Stimulated activated naive CD8-positive, alpha-beta T cell treated with anti-CD3 and anti-CD28 coated beads, Interleukin-15, Interleukin-2, amounts not matched to agents 100 U/mL and 50 U/mL, for 24 hours (primary cell): ENCODE data around the gene DDI2.

Experiments used
- ATAC-seq: fragments of 150-1000 bp; cut with Tn5 transposase; one replicate; pipeline ENCODE4 v1.10.0; 2021
- DNase-seq: peaks from one replicate; pipeline ENCODE4 v3.0.0; 2021

DDI2 gene

DNA sequence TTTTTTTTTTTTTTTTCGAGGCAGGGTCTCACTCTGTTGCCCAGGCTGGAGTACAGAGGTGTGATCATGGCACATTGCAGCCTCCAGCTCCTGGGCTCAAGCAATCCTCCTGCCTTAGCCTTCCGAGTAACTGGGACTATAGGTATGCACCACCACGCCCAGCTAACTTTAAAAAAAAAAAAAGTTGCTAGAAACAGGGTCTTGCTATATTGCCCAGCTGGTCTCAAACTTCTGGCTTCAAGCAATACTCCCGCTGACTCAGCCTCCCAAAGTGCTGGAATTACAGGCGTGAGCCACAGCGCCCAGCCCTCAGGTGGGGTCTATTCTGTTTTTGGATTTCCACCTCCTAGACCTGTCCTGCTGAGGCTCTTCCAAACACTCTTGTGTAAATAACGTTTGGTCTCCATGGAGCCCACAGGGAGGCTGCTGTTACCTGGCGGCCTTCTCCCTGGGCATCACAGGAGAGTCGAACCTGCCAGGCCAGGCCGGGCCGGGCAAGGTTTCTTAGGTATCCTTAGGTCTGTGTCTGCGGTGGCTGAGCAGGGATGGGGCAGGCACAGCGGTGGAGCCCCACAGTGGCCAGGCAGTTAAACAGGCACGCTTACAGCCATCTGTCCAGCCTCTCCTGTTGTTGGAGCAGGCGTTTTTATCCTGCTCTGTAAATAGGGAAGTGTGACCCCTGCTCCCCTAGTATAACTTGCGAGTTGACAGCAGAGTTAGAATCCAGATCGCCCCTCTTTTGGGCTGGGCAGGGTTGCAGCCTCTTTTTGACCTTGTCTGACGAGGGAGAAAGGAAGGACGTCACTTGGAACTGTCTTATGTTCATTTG lies 85.7 kb downstream of the DDI2 start:
- ATAC-seq: no peak

DNA sequence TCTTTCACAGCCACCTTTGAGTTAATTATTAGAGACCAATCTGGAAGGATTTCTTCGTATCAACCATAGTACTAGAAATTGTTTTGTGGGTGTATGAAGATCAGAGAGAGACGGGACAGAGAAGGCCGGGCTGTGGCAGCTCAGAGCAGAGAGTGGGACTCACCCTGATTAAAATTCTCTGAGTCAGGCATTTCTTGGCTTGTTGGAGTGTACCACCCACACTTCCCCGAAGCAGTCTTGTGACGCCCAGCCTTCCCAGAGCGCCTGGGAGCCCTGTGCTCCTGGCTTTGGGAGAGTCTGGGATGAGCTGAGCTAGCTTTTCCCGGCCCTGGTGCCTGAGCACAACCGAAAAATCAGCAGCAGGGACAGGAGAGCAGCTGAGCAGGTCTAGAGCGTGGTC lies 86.3 kb downstream of the DDI2 start:
- DNase-seq: no peak

More for the DNA sequence above, 85.7 kb downstream of the DDI2 start:
- no peak for DNase-seq

DNA sequence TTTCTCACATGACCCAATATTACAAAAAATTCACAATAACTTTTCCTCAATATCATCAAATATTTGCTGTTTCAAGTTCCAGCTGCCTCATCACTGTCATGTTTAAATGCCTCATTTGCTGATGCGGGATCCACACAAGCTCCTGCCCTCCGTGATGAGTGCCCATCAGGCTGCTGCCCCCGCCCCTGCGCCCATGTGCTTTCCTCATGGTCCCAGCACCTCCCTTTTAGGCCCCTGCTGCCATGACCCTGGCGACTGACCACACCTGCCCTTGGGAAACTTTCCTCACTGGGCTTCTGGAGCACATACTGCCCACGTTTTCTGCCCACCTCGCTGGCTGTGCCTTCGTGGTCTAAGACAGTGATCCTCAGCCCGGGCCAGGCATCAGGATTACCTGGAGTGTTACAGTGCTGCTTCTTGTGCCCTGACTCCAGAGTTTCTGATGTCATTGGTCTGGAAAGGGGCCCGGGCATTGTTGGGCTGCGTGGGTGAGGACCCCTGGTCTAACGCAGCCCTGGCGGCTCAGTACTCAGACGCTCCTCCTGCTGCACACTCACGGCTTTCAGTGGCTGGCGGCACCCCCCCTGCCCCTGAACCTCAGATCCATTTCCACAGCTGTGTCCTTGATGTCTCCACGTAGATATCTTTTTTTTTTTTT lies 87.4 kb downstream of the DDI2 start:
- no peak for ATAC-seq
- DNase-seq: no peak

More for the DNA sequence above, 86.3 kb downstream of the DDI2 start:
- ATAC-seq: no peak

DNA sequence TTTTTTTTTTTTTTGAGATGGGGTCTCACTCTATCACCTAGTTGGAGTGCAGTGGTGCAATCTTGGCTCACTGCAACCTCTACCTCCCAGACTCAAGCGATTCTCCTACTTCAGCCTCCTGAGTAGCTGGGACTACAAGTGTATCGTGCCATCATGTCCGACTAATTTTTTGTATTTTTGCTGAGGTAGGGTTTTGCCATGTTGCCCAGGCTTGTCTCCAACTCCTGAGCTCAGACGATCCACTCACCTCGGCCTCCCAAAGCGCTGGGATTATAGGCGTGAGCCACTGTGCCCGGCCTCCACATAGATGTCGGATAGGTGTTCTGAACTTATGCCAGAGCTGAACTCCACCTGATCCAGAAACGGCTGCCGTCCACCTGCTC lies 87.9 kb downstream of the DDI2 start:
- ATAC-seq: no peak
- DNase-seq: no peak

DNA sequence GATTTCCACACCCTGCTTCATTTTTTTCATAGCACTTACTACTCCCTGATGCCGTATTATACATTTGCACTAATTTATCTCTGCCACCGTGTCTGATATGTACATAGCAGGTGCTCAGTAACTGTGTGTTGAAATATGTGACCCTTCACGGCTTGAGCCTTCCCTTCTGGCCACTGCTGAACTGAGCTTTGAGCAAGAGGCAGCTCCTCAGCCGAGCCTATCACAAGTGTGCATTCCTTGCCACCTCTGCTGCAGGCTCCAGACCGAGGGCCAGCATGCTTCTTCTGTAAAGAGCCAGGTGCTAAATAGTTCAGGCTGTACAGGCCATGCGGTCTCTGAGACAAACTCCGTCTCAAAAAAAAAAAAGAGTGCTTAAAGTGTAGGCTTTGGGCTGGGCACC lies 89.5 kb downstream of the DDI2 start:
- DNase-seq: no peak
- no peak for ATAC-seq

DNA sequence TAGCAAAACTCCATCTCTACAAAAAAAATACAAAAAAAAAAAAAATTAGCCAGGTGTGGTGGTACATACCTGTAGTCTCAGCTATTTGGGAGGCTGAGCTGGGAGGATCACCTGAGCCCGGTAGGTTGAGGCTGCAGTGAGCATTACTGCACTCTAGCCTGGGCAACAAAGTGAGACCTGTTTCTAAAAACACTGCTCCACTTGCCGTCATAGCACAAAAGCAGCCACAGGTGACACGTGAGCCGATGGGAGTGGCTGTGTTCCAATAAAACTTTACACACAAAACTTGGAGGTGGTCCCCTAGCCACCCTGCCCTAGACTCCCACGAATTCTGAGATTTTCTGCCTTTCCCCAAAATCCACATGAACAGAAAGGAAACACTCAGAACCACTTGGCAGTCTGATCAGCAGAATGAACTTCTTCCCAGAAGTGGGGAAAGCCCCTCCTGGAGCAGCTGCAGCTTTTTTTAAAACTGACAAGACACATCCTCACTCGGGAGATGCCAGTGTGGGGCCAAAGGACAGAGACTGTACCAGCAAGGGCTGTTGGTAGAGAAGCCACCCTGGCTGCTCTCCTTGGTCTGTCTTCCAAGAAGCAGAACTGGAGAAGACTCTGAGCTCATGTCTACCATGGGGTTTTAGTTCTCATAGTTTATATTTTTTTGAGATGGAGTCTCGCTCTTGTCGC lies 90.1 kb downstream of the DDI2 start:
- ATAC-seq: no peak

DNA sequence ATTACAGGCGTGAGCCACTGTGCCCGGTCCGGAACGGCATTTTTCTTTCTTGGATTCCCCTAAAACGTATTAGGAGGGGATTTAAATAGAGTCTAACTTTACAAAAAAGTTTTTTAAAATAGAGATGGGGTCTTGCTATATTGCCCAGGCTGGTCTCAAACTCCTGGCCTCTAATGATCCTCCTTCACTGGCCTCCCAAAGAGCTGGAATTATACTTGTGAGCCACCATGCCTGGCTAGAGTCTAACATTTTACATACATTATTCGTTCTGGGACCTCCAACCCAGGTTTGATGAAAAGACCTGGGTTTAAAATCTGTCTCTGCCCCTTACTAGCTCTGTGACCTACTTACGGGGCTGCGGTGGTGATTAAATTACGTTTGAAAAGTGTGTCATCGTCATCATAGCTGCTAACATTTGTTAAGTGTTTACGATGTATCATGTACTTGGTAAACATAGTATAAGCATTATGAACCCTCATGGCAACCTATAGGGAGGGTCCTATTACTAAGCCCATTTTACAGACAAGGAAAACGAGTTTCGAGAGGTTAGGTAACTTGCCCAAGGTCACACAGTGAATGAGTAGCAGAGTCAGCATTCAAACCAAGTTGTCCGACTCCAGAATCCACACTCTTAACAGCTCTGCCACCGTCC lies 91.4 kb downstream of the DDI2 start:
- DNase-seq: no peak
- no peak for ATAC-seq

More for the DNA sequence above, 90.1 kb downstream of the DDI2 start:
- no peak for DNase-seq

DNA sequence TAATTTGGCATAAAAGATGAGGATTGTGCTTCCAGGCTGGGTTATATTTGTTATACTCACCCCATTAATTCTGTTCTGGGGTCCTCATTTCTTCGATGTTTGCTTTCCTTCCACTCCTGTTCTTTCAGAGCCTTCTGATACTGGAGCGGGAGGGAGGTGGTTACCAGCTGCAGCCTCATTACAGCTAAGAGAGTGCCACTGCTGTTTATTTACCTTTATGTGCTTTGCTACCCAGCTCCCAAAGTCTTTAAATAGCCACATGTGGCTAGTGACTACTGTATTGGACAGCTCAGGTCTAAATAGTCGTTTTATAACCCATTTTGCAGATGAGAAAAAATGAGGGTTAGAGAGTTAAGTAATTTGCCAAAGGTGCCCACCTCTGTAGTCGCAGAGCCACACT lies 92.0 kb downstream of the DDI2 start:
- ATAC-seq (no peak), DNase-seq (no peak)

DNA sequence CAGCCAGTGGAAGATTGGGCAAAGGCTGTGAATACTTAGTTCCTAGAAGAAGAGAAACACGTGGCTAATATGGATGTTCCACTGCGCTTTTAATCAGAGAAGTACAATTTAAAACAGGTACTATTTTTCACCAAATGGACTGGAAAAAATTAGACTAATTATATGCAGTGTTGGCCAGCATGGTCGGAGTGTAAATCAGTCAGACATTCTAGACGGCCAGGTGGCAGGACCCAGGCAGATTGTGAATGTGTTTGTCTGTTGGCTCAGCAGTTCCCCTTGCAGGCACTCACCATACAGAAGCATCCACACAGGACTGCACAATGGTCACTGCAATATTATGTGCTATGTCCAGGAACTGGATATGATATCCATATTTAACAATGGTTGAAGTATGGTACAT lies 94.9 kb downstream of the DDI2 start:
- DNase-seq (no peak), ATAC-seq (peak; percentile 52)

DNA sequence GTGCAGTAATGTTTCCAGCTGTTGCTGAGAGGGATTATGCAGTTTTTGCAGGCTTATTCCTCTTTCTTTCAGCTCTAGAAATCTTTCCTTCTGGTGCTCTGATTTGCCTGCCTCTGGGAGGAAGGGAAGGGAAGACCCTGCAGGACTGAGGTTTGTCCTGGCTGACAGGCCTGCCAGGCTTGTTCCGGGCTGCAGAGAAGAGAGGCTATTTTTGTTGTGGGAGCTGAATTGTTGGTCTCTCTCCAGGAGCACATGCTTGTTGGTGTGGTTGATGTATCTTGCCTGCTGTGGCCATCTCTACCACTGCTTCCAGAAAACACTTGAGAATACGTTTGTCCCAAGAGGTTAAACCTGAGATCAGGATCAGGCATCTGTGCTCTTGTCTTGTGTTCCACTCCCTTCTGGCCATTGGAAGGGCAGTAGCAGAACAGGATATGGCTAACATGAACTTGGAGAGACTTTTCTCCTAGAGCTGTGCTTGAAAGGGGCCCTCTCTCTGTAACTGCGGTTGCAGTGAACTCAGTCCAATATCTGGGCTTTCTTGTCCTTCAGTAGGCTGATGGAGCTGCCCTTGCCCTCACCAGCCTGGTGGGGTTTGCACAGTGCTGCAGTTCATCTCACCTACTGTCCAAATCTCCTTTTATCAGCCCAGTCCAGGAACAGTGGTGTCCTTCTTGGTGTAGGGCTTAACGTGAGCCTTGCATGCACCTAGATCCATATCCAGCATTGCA lies 97.3 kb downstream of the DDI2 start:
- ATAC-seq: no peak
- no peak for DNase-seq

DNA sequence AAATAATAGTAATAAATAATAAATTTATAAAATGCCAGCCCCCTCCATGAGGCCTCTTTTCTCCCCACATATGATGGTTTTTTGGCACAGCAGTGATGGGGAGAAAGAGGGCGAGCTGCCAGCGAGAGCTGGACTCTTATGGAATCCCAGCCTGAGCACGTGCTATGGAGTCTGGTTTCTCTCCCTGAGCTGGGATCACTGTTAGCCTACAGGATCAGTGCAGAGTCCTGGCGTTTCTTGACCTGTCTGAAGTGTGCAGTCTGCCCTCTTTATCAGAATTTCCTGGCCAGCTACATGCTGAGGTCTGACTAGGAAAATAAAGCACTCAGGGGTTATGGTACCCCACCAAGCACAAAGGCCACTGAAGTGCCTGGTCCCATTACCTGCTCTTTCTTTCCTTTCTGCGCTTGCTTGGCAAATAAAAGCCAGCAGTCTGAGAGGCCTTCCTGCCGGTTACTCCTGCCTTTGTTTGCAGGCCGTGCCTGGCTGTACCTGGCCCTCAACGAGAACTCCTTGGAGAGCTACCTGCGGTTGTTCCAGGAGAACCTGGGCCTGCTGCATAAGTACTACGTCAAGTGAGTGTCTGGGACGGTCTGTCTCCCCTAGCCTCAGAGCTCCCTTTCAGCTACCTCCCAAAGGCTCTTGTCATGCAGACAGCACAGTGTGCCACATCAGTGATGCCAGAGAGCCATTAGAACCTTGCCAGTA lies 100.3 kb downstream of the DDI2 start:
- no peak for DNase-seq
- ATAC-seq: no peak

DNA sequence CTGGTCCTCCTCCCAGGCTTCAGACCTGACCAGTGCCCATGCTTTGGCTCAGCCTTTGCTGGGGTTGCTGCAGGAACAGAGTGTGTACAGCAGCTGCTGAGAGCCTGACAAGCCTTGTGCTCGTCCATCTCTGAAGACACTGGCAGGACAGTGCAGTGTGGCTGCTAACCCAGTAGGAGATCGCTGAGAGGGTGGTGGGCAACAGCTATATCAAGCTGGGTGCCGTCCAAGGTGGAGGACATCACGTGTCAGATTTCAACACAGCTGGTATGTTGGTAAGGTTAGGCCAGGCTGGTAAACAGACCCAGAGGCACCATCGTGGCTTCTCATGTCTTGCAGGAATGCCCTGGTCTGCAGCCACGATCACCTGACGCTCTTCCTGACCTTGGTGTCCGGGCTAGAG lies 100.9 kb downstream of the DDI2 start:
- no peak for DNase-seq
- ATAC-seq: no peak
